ENCODE measurements around the gene ECT2.

The ECT2 gene

DNA sequence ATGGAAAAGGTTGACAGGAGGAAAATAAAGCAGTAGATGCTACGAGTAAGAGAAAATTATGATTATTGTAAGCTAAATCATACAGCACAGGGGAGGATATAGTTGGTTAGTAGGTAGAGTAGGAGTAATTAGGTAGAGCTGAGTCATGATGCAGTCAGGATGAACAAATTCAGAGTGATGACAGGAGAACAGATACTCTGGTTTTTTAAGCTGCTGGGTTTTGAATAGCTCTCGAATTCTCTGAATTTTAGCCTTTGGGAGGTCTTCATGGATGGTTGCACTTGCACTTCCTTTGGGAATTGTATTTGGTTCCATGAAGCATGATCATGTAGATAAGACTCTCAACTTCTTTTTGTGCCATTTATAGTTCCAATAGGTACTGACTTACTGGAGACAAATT lies 96.2 kb downstream of the ECT2 start:
- in situ Hi-C loops (cut with MboI; ENCODE audit: low sequenced_read_pairs, unreplicated experiment): no loop called here
- TF ChIP-seq, protein P1, sequence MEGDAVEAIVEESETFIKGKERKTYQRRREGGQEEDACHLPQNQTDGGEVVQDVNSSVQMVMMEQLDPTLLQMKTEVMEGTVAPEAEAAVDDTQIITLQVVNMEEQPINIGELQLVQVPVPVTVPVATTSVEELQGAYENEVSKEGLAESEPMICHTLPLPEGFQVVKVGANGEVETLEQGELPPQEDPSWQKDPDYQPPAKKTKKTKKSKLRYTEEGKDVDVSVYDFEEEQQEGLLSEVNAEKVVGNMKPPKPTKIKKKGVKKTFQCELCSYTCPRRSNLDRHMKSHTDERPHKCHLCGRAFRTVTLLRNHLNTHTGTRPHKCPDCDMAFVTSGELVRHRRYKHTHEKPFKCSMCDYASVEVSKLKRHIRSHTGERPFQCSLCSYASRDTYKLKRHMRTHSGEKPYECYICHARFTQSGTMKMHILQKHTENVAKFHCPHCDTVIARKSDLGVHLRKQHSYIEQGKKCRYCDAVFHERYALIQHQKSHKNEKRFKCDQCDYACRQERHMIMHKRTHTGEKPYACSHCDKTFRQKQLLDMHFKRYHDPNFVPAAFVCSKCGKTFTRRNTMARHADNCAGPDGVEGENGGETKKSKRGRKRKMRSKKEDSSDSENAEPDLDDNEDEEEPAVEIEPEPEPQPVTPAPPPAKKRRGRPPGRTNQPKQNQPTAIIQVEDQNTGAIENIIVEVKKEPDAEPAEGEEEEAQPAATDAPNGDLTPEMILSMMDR (IDR thresholded peaks at IDR 0.05; ENCODE audit: borderline replicate concordance, control extremely low read depth, extremely low read depth, insufficient read depth, missing control alignments): no peak
- DNase-seq (ENCODE audit: low spot score): no peak

DNA sequence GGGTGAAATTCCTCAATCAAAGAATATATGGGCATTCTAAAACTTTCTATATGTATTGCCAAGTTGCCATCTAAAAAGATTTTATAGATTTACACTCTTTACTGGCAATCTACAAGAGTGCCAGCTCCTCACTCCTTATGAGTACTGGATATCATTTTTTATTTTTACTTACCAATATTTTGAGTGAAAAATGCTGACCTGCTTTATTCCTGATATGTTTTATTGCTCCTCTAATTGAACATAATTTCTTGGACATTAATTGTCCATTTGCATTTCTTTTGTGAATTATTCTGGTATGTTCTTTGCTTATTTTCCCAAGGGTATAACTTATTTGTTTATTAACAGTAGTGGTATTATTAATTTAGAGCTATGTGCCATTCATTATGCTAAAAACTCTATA lies 96.8 kb downstream of the ECT2 start:
- DNase-seq (ENCODE audit: low spot score): no peak
- TF ChIP-seq, protein P1 (IDR thresholded peaks at IDR 0.05; ENCODE audit: borderline replicate concordance, control extremely low read depth, extremely low read depth, insufficient read depth, missing control alignments): no peak
- in situ Hi-C loops (cut with MboI; ENCODE audit: low sequenced_read_pairs, unreplicated experiment): no loop called here

DNA sequence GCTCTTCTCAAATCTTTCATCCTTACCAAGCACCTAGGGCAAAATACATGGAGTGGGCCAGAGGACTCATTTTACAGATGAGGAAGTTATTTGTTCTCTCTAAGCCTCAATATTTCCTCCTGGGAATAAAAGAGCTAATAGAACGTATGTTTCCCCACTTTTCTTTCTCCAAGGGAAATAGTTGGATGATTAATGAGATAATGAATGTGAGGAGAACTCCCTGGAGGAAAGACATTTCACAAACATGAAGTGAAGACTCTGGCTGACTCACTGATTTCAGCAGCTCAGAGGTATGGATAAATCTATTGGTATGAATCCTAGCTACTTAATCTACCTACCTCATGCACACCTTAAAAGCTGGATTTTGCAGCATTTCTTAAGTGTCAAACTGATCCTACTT lies 98.4 kb downstream of the ECT2 start:
- TF ChIP-seq, protein P1 (IDR thresholded peaks at IDR 0.05; ENCODE audit: borderline replicate concordance, control extremely low read depth, extremely low read depth, insufficient read depth, missing control alignments): no peak
- in situ Hi-C loops (cut with MboI; ENCODE audit: low sequenced_read_pairs, unreplicated experiment): no loop called here

DNA sequence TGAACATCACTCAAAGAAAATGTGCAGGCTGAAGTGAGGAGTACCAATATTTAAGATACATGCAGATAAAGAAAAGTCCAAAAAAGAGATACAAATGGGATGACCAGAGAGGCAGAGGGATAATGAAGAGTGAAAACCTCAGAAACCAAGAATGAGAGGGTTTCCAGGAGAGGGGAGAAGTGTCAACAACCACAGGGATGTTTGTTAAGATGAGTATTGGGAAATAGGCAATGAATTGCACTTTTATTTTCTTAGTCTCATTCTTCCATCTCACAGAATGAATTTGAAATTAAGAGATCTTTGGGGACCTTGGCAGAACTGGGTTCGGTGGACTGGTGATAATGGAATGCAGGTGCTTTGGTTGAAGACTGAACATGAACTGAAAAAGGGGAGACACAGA lies 102.5 kb downstream of the ECT2 start:
- in situ Hi-C loops (cut with MboI; ENCODE audit: low sequenced_read_pairs, unreplicated experiment): no loop called here
- DNase-seq (ENCODE audit: low spot score): no peak

More for the DNA sequence above, 98.4 kb downstream of the ECT2 start:
- DNase-seq (ENCODE audit: low spot score): no peak

DNA sequence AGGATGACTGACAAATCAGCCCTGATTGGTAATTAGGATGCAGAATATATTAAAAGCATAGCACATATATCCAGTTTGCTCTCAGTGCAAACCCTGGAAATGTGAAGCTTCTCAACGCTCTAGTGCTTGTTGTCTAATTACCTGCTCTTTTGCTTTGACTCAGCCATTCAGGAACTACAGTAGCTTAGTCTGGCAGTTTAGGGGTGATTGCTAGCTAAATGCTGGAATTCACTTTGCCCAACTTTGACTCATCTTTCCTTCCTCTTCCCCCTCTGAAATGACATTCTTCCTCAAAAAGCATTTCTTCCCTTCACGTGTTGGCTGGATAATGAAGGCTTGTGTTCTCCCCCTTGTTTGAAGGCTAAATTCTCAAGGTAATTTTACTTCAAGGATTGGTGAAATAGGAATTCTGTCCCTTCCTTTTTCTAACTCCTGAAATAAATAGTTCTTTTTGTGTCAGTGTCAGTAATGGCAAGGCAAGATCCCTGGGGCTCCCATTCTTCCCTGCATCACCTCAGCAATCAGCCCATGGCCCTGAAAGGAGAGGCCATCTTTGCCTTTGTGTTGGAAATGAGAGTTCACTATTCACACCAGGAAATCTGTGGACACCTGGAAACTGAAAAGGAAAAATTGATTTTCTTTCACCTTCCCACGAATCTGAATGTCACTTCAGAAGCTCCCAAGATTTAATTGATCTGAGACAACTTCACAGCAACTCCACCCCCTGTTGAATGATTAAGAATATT lies 103.6 kb downstream of the ECT2 start:
- in situ Hi-C loops (cut with MboI; ENCODE audit: low sequenced_read_pairs, unreplicated experiment): no loop called here
- DNase-seq (ENCODE audit: low spot score): no peak
- TF ChIP-seq, protein P1 (IDR thresholded peaks at IDR 0.05; ENCODE audit: borderline replicate concordance, control extremely low read depth, extremely low read depth, insufficient read depth, missing control alignments): no peak

More for the DNA sequence above, 102.5 kb downstream of the ECT2 start:
- TF ChIP-seq, protein P1 (IDR thresholded peaks at IDR 0.05; ENCODE audit: borderline replicate concordance, control extremely low read depth, extremely low read depth, insufficient read depth, missing control alignments): no peak

DNA sequence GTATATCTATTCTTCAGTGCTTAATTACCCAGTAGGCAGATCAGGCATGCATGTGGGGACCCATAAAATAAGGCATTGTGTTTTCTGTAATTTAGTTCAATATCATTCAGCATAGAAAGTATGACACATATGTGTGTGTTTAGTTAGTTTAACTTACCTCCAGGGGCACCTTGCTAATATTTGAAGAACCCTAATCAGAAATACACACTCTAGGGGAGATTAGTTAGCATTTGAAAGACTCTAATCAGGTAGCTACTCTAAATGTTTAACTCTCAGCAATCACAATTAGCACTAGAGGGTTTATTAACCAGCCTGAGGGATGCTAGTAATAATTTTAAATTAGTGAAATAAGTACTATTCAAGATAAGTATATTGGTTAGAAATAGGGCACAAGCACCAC lies 104.5 kb downstream of the ECT2 start:
- in situ Hi-C loops (cut with MboI; ENCODE audit: low sequenced_read_pairs, unreplicated experiment): no loop called here
- no peak for DNase-seq (ENCODE audit: low spot score)
- TF ChIP-seq, protein P1 (IDR thresholded peaks at IDR 0.05; ENCODE audit: borderline replicate concordance, control extremely low read depth, extremely low read depth, insufficient read depth, missing control alignments): no peak

Data from GM13976 (cell line).